HepG2 (cell line): Measurements from ENCODE around the gene P4HB. TPM values are rescaled to one million over a fixed set of nuclear protein-coding genes. Genes with fewer than 3 reads are reported as not detected.

Source experiments
- ATF7 ChIP-seq, 2 experiments: fragments of 450-650 bp in 1 of 2; sonication (generic) in 1 of 2; formaldehyde crosslinking in 1 of 2; IDR thresholded peaks; 2 replicates each; pipeline versions ENCODE4 v1.4.0 to v1.6.1; 2016 to 2020; ENCODE audit warnings: antibody characterized with exemption in 1 of 2, mild to moderate bottlenecking in 1 of 2, missing genetic modification reagents in 1 of 2
- BATF2 ChIP-seq: sonication (generic); formaldehyde crosslinking; IDR thresholded peaks from 2 replicates; pipeline ENCODE4 v1.8.0; 2022; ENCODE audit warnings: mild to moderate bottlenecking, missing genetic modification reagents, moderate library complexity
- BCL6 ChIP-seq: IDR thresholded peaks from 2 replicates; pipeline ENCODE4 v1.6.1; 2016; ENCODE audit warnings: missing genetic modification reagents, missing compliant biosample characterization
- FOXA3 ChIP-seq: IDR thresholded peaks from 2 replicates; pipeline ENCODE4 v1.6.1; 2016; ENCODE audit warnings: missing genetic modification reagents, missing compliant biosample characterization
- GLMP ChIP-seq: sonication (generic); formaldehyde crosslinking; IDR thresholded peaks from 2 replicates; pipeline ENCODE4 v1.9.0; 2021; ENCODE audit warnings: missing genetic modification reagents, mild to moderate bottlenecking, borderline replicate concordance
- IRX3 ChIP-seq: sonication (generic); formaldehyde crosslinking; IDR thresholded peaks from 2 replicates; pipeline ENCODE4 v1.8.1; 2023; ENCODE audit warnings: mild to moderate bottlenecking, low read depth, missing genetic modification reagents, borderline replicate concordance
- MEIS2 ChIP-seq: sonication (generic); formaldehyde crosslinking; IDR thresholded peaks from 2 replicates; pipeline ENCODE4 v1.9.0; 2021; ENCODE audit warnings: mild to moderate bottlenecking, missing genetic modification reagents
- NONO ChIP-seq, 2 experiments: fragments of 450-650 bp in 1 of 2; sonication (generic) in 1 of 2; formaldehyde crosslinking in 1 of 2; IDR thresholded peaks in 1 of 2; conservative IDR thresholded peaks in 1 of 2; 2 replicates each; pipeline versions ENCODE4 v1.6.1 to v1.8.0; 2017 to 2022; ENCODE audit warnings: mild to moderate bottlenecking in 1 of 2, missing genetic modification reagents in 1 of 2, moderate library complexity in 1 of 2
- PTBP1 ChIP-seq: fragments of 200-400 bp; formaldehyde crosslinking; IDR thresholded peaks from 2 replicates; pipeline ENCODE4 v1.6.1; 2018; ENCODE audit warnings: low read length, low read depth; ENCODE audit not compliant: poor library complexity, severe bottlenecking
- THAP7 ChIP-seq: sonication (generic); formaldehyde crosslinking; IDR thresholded peaks from 2 replicates; pipeline ENCODE4 v1.8.1; 2023; ENCODE audit warnings: mild to moderate bottlenecking, missing genetic modification reagents
- ZFP36L2 ChIP-seq: sonication (generic); formaldehyde crosslinking; IDR thresholded peaks from 2 replicates; pipeline ENCODE4 v1.4.0; 2020; ENCODE audit warnings: missing genetic modification reagents
- ZGPAT ChIP-seq: IDR thresholded peaks from 2 replicates; pipeline ENCODE4 v1.6.1; 2016; ENCODE audit warnings: mild to moderate bottlenecking
- ZNF10 ChIP-seq: sonication (generic); formaldehyde crosslinking; IDR thresholded peaks from 2 replicates; pipeline ENCODE4 v1.4.0; 2020; ENCODE audit warnings: mild to moderate bottlenecking, low read depth, missing genetic modification reagents, borderline replicate concordance
- ZNF143 ChIP-seq: sonication (generic); formaldehyde crosslinking; IDR thresholded peaks from 2 replicates; pipeline ENCODE4 v1.4.0; 2020; ENCODE audit warnings: missing genetic modification reagents
- ZNF501 ChIP-seq: sonication (generic); formaldehyde crosslinking; IDR thresholded peaks from 2 replicates; pipeline ENCODE4 v1.5.1; 2020; ENCODE audit warnings: mild to moderate bottlenecking, moderate library complexity, missing genetic modification reagents
- ZNF513 ChIP-seq: sonication (generic); formaldehyde crosslinking; conservative IDR thresholded peaks from 2 replicates; pipeline ENCODE4 v1.5.0; 2020; ENCODE audit warnings: missing genetic modification reagents
- ZNF546 ChIP-seq: sonication (generic); formaldehyde crosslinking; conservative IDR thresholded peaks from 2 replicates; pipeline ENCODE4 v1.8.1; 2023; ENCODE audit warnings: mild to moderate bottlenecking, missing genetic modification reagents
- ZNF570 ChIP-seq: sonication (generic); formaldehyde crosslinking; IDR thresholded peaks from 2 replicates; pipeline ENCODE4 v1.4.0; 2020; ENCODE audit warnings: mild to moderate bottlenecking, missing genetic modification reagents, borderline replicate concordance
- ZNF761 ChIP-seq: sonication (generic); formaldehyde crosslinking; conservative IDR thresholded peaks from 2 replicates; pipeline ENCODE4 v1.4.0; 2020; ENCODE audit warnings: mild to moderate bottlenecking, missing genetic modification reagents
- ZNF800 ChIP-seq: sonication (generic); formaldehyde crosslinking; IDR thresholded peaks from 2 replicates; pipeline ENCODE4 v1.4.0; 2020; ENCODE audit warnings: missing genetic modification reagents
- polyA plus RNA-seq, 8 experiments: library from polyadenylated mRNA; depleted of rRNA in 3 of 8; stranded (reverse) in 7 of 8; unstranded in 1 of 8; fragments of >200 nt; fragmentation: Illumina TruSeq in 4 of 8; extraction: Trizol in 4 of 8; gene quantifications; 2 replicates each; pipeline versions ENCODE4 v1.2.1 to v1.2.3, GENCODE V29; 2011 to 2016; ENCODE audit warnings: low read depth in 4 of 8, missing spikeins in 1 of 8, mixed read lengths in 1 of 8; ENCODE audit not compliant: insufficient read depth in 1 of 8
- total RNA-seq, 5 experiments: library from RNA; depleted of rRNA; stranded (reverse); fragments of >200 nt; fragmentation: Illumina TruSeq; extraction: Trizol; gene quantifications; 2 replicates each; pipeline ENCODE4 v1.2.3, GENCODE V29; 2016; ENCODE audit warnings: low read depth in 1 of 5

P4HB gene
- total and polyA plus RNA-seq, 2 of the 13 experiments (the other 11 are each of a cell fraction or from before 2014, with no cell fraction given): 185 to 782 TPM

GRCh38 chr17:81870131-81870980, 10.0 kb upstream of the P4HB start (continued):
- TF ChIP-seq ZNF143 (no peak), ZFP36L2 (no peak; the same call in 1 of the 2 replicates), ZNF761 (CRISPR knock-in tag) (peak; percentile 21), IRX3 (CRISPR knock-in tag) (no peak), ATF7 (IDR thresholded peaks at IDR 0.05) (no peak), ATF7 (CRISPR knock-in tag; IDR thresholded peaks at IDR 0.05) (no peak), ZNF570 (CRISPR knock-in tag) (no peak), ZNF513 (CRISPR knock-in tag) (no peak), ZNF10 (CRISPR knock-in tag) (no peak), GLMP (CRISPR knock-in tag) (no peak), ZNF501 (CRISPR knock-in tag) (0 out of 2 replicates have a peak, but pooled peaks have one; percentile 16), NONO (IDR thresholded peaks at IDR 0.05) (no peak), NONO (CRISPR knock-in tag; conservative IDR thresholded peaks at IDR 0.05) (peak; percentile 54; the same call in 1 of the 2 replicates), ZGPAT (CRISPR knock-in tag) (0 out of 2 replicates have a peak, but pooled peaks have one; percentile 39), THAP7 (CRISPR knock-in tag) (no peak), ZNF800 (CRISPR knock-in tag) (no peak), BCL6 (CRISPR knock-in tag) (no peak), ZNF546 (CRISPR knock-in tag) (no peak), PTBP1 (no peak), FOXA3 (CRISPR knock-in tag) (no peak), MEIS2 (CRISPR knock-in tag) (no peak), BATF2 (CRISPR knock-in tag) (no peak)
